Gastroesophageal sphincter (tissue), 3 donors: ENCODE measurements around the gene VSNL1.

ENCODE experiments used
- CTCF ChIP-seq, 4 experiments: fragments of 200-600 bp in 2 of 4; fragments of 450-650 bp in 2 of 4; sonication (generic) in 1 of 4; IDR thresholded peaks; one replicate each; pipeline ENCODE4 v1.5.1; 2017 to 2019; ENCODE audit warnings: antibody characterized with exemption in 4 of 4, mild to moderate bottlenecking in 2 of 4, moderate library complexity in 2 of 4
- EP300 ChIP-seq: sonication (generic); formaldehyde crosslinking; IDR thresholded peaks from one replicate; pipeline ENCODE4 v1.6.1; 2017; ENCODE audit warnings: antibody characterized with exemption, mild to moderate bottlenecking

GRCh38 chr2:17620841-17621240 lies 80.3 kb downstream of the VSNL1 start:
- no peak for TF ChIP-seq CTCF (IDR thresholded peaks at IDR 0.05)
- TF ChIP-seq EP300, result no peak
